Left lung (tissue), 8 donors: ENCODE results near the gene ZNF550. TPM values are rescaled to one million over a fixed set of nuclear protein-coding genes. Genes with fewer than 3 reads are reported as not detected.

Source experiments
- polyA plus RNA-seq, 6 donors: library from polyadenylated mRNA; unstranded; fragments of 120-200 nt; gene quantifications; one replicate each; pipeline ENCODE4 v1.2.1, GENCODE V29; 2013; ENCODE audit not compliant: insufficient read length in 6 of 6
- total RNA-seq, 2 donors: library from RNA; stranded (reverse); fragmentation: NEBNext Ultra II Directional; extraction: Animal tissue kit (Norgen Biotek cat#: 25700); gene quantifications; one replicate each; pipeline ENCODE4 v1.2.1, GENCODE V29; 2021
- donor health status: DM: no; HTN: yes; CAD: no.
- donor health status: DM: no; HTN: no; CAD: no.

Gene ZNF550
- total and polyA plus RNA-seq, 8 donors, result 7.4 to 29.9 (median 22.6) TPM

Other genes with a start within 250 kb of the ZNF550 start
- gene ZNF543, start 239.4 kb downstream of the ZNF550 start, total RNA-seq, result 1 to 10 TPM; 6.6 to 7.2 TPM
- 10 to 100 TPM in 4 of 6 donors, 1 to 10 TPM in 2; 8.9 to 11.6 (median 10.6) TPM for gene ZNF543, start 239.4 kb downstream of the ZNF550 start, polyA plus RNA-seq
- 1 to 10 TPM; 7.7 to 7.8 TPM for gene ZNF304, start 208.6 kb downstream of the ZNF550 start, total RNA-seq
- gene ZNF304, start 208.6 kb downstream of the ZNF550 start, polyA plus RNA-seq, result 10 to 100 TPM; 14.5 to 19.0 (median 17.5) TPM
- 1 to 10 TPM; 8.2 to 8.4 TPM for gene TRAPPC2B, start 196.3 kb downstream of the ZNF550 start, total RNA-seq
- 10 to 100 TPM; 10.2 to 16.0 (median 14.3) TPM for gene TRAPPC2B, start 196.3 kb downstream of the ZNF550 start, polyA plus RNA-seq
- 1 to 10 TPM; 2.3 to 3.0 TPM for gene ZNF547, start 196.3 kb downstream of the ZNF550 start, total RNA-seq
- 1 to 10 TPM; 5.0 to 8.2 (median 6.3) TPM for gene ZNF547, start 196.3 kb downstream of the ZNF550 start, polyA plus RNA-seq
- gene ZNF548, start 170.0 kb downstream of the ZNF550 start, total RNA-seq, result 10 to 100 TPM; 13.8 to 17.1 TPM
- 10 to 100 TPM; 33.7 to 53.0 (median 42.2) TPM for gene ZNF548, start 170.0 kb downstream of the ZNF550 start, polyA plus RNA-seq
- 1 to 10 TPM; 8.9 to 9.3 TPM for gene ZNF17, start 148.7 kb downstream of the ZNF550 start, total RNA-seq
- gene ZNF17, start 148.7 kb downstream of the ZNF550 start, polyA plus RNA-seq, result 10 to 100 TPM; 14.1 to 17.6 (median 15.2) TPM
- 10 to 100 TPM; 10.3 to 12.2 TPM for gene ZNF749, start 124.5 kb downstream of the ZNF550 start, total RNA-seq
- 10 to 100 TPM; 11.1 to 15.1 (median 13.1) TPM for gene ZNF749, start 124.5 kb downstream of the ZNF550 start, polyA plus RNA-seq
- gene VN1R1, start 102.7 kb downstream of the ZNF550 start, total RNA-seq, result 1 to 10 TPM in 1 of 2 donors, under 1 TPM in 1; 0.65 to 1.0 TPM
- gene VN1R1, start 102.7 kb downstream of the ZNF550 start, polyA plus RNA-seq, result 1 to 10 TPM; 3.8 to 5.2 (median 4.2) TPM
- 10 to 100 TPM in 1 of 2 donors, 1 to 10 TPM in 1; 9.2 to 12.7 TPM for gene ZNF772, start 82.3 kb downstream of the ZNF550 start, total RNA-seq
- gene ZNF772, start 82.3 kb downstream of the ZNF550 start, polyA plus RNA-seq, result 10 to 100 TPM; 14.5 to 19.8 (median 18.2) TPM
- 10 to 100 TPM in 1 of 2 donors, 1 to 10 TPM in 1; 9.8 to 10.2 TPM for gene ZNF419, start 72.1 kb downstream of the ZNF550 start, total RNA-seq
- gene ZNF419, start 72.1 kb downstream of the ZNF550 start, polyA plus RNA-seq, result 10 to 100 TPM; 21.5 to 34.0 (median 23.7) TPM
- gene ZNF773, start 59.9 kb downstream of the ZNF550 start, total RNA-seq, result 1 to 10 TPM; 6.4 to 7.2 TPM
- 10 to 100 TPM; 14.3 to 16.2 (median 15.2) TPM for gene ZNF773, start 59.9 kb downstream of the ZNF550 start, polyA plus RNA-seq
- 1 to 10 TPM; 4.9 to 5.8 TPM for gene ZNF549, start 32.5 kb downstream of the ZNF550 start, total RNA-seq
- 10 to 100 TPM; 17.3 to 19.9 (median 18.4) TPM for gene ZNF549, start 32.5 kb downstream of the ZNF550 start, polyA plus RNA-seq
- gene ZNF416, start 19.0 kb upstream of the ZNF550 start, total RNA-seq, result 1 to 10 TPM; 4.5 TPM
- gene ZNF416, start 19.0 kb upstream of the ZNF550 start, polyA plus RNA-seq, result 1 to 10 TPM; 7.3 to 9.4 (median 7.7) TPM
- 1 to 10 TPM; 4.4 to 4.7 TPM for gene ZIK1, start 24.3 kb upstream of the ZNF550 start, total RNA-seq
- gene ZIK1, start 24.3 kb upstream of the ZNF550 start, polyA plus RNA-seq, result 10 to 100 TPM; 15.0 to 23.4 (median 18.4) TPM
- 1 to 10 TPM; 2.3 to 3.6 TPM for gene ZNF530, start 40.0 kb upstream of the ZNF550 start, total RNA-seq
- gene ZNF530, start 40.0 kb upstream of the ZNF550 start, polyA plus RNA-seq, result 1 to 10 TPM; 5.8 to 7.6 (median 7.0) TPM
- 10 to 100 TPM; 14.7 to 16.8 TPM for gene ZNF134, start 54.4 kb upstream of the ZNF550 start, total RNA-seq
- 10 to 100 TPM; 24.9 to 27.7 (median 26.3) TPM for gene ZNF134, start 54.4 kb upstream of the ZNF550 start, polyA plus RNA-seq
- gene ZNF211, start 73.3 kb upstream of the ZNF550 start, total RNA-seq, result 10 to 100 TPM; 12.5 to 15.8 TPM
- gene ZNF211, start 73.3 kb upstream of the ZNF550 start, polyA plus RNA-seq, result 10 to 100 TPM; 37.0 to 49.4 (median 40.9) TPM
- gene ZSCAN4, start 109.1 kb upstream of the ZNF550 start, total RNA-seq, result under 1 TPM in 1 of 2 donors, not detected in 1; 0.21 TPM
- gene ZSCAN4, start 109.1 kb upstream of the ZNF550 start, polyA plus RNA-seq, result under 1 TPM; 0.08 to 0.23 (median 0.17) TPM
- 1 to 10 TPM; 6.0 to 7.1 TPM for gene ZNF551, start 122.1 kb upstream of the ZNF550 start, total RNA-seq
- 10 to 100 TPM; 15.9 to 19.9 (median 18.5) TPM for gene ZNF551, start 122.1 kb upstream of the ZNF550 start, polyA plus RNA-seq
- gene ZNF154, start 149.3 kb upstream of the ZNF550 start, total RNA-seq, result 1 to 10 TPM; 7.0 to 8.3 TPM
- 10 to 100 TPM; 40.2 to 49.0 (median 43.2) TPM for gene ZNF154, start 149.3 kb upstream of the ZNF550 start, polyA plus RNA-seq
- gene ZNF671, start 167.8 kb upstream of the ZNF550 start, total RNA-seq, result 1 to 10 TPM; 7.3 to 9.6 TPM
- 10 to 100 TPM; 20.1 to 26.4 (median 24.6) TPM for gene ZNF671, start 167.8 kb upstream of the ZNF550 start, polyA plus RNA-seq
- 10 to 100 TPM; 10.2 to 15.3 TPM for gene ZNF776, start 187.0 kb upstream of the ZNF550 start, total RNA-seq
- gene ZNF776, start 187.0 kb upstream of the ZNF550 start, polyA plus RNA-seq, result 10 to 100 TPM; 35.4 to 45.8 (median 41.3) TPM
- 10 to 100 TPM; 13.2 to 15.3 TPM for gene ZNF586, start 209.8 kb upstream of the ZNF550 start, total RNA-seq
- 10 to 100 TPM; 28.7 to 38.1 (median 31.1) TPM for gene ZNF586, start 209.8 kb upstream of the ZNF550 start, polyA plus RNA-seq